H1 (cell line): Measurements from ENCODE around the gene KYNU. TPM values are rescaled to one million over a fixed set of nuclear protein-coding genes. Genes with fewer than 3 reads are reported as not detected.

Source experiments
- CTCF ChIA-PET: fragments of 300-600 bp; sonication (Branson Sonifier 250); formaldehyde crosslinking; loops from one replicate; lab custom pipeline; 2021; ENCODE audit not compliant: partially characterized antibody; lab: Charles Lee
- POLR2A ChIA-PET: fragments of 300-600 bp; sonication (Branson Sonifier 250); formaldehyde crosslinking; loops from one replicate; lab custom pipeline; 2021; ENCODE audit warnings: inconsistent platforms; ENCODE audit not compliant: partially characterized antibody; lab: Charles Lee
- DNase-seq, 2 experiments: peaks; one replicate each; pipeline versions ENCODE4 v3.0.0 to v3.0.0-alpha.2; 2010 to 2022; ENCODE audit warnings: low spot score in 2 of 2, low read depth in 1 of 2, mixed read lengths in 1 of 2
- FAIRE-seq: peaks from 2 replicates; lab custom pipeline; 2011; peaks lifted over from hg19 to GRCh38; lab: Jason Lieb, UNC
- H2AFZ ChIP-seq: 2 replicates; pipeline ENCODE4 v1.8.1; 2012; ENCODE audit warnings: low read length, inconsistent platforms
- H2AK5ac ChIP-seq: 2 replicates; pipeline ENCODE4 v1.6.1; 2013; ENCODE audit warnings: low read depth, low read length
- H2BK120ac ChIP-seq: replicated peaks from 2 replicates; pipeline ENCODE3; 2013; ENCODE audit warnings: low read depth, low read length, inconsistent platforms
- H2BK12ac ChIP-seq: 2 replicates; pipeline ENCODE4 v1.6.1; 2013; ENCODE audit warnings: low read depth, low read length
- H2BK15ac ChIP-seq: 2 replicates; pipeline ENCODE4 v1.6.1; 2013; ENCODE audit warnings: low read length
- H2BK20ac ChIP-seq: 2 replicates; pipeline ENCODE4 v1.6.1; 2013; ENCODE audit warnings: low read length
- H2BK5ac ChIP-seq: 2 replicates; pipeline ENCODE4 v1.6.1; 2013; ENCODE audit warnings: low read depth, low read length
- H3K14ac ChIP-seq: 2 replicates; pipeline ENCODE4 v1.6.1; 2013; ENCODE audit warnings: inconsistent platforms; ENCODE audit not compliant: insufficient read length
- H3K18ac ChIP-seq: 2 replicates; pipeline ENCODE4 v1.6.1; 2013; ENCODE audit warnings: low read length; ENCODE audit errors: extremely low read depth
- H3K23ac ChIP-seq: 2 replicates; pipeline ENCODE4 v1.6.1; 2013; ENCODE audit warnings: inconsistent platforms; ENCODE audit not compliant: insufficient read length
- H3K23me2 ChIP-seq: 2 replicates; pipeline ENCODE4 v1.6.1; 2013; ENCODE audit warnings: low read depth, low read length
- H3K27ac ChIP-seq: 2 replicates; pipeline ENCODE4 v1.6.1; 2011; ENCODE audit warnings: low read depth, low read length, inconsistent platforms
- H3K27me3 ChIP-seq, 4 experiments: replicated peaks in 1 of 4; 1 replicate in 1 of 4; 2 replicates in 3 of 4; pipeline versions ENCODE4 v1.6.1 to v1.8.1; 2011 to 2013; ENCODE audit warnings: low read length in 3 of 4, mild to moderate bottlenecking in 3 of 4, inconsistent platforms in 2 of 4, mixed read lengths in 2 of 4, moderate library complexity in 1 of 4; ENCODE audit not compliant: control insufficient read depth in 3 of 4, insufficient read depth in 3 of 4; ENCODE audit errors: extremely low read depth in 1 of 4
- H3K36me3 ChIP-seq, 4 experiments: 2 replicates each; pipeline versions ENCODE4 v1.6.1 to v1.8.1; 2011 to 2013; ENCODE audit warnings: mild to moderate bottlenecking in 4 of 4, low read length in 3 of 4, moderate library complexity in 2 of 4, control low read depth in 1 of 4, inconsistent platforms in 1 of 4; ENCODE audit not compliant: insufficient read depth in 4 of 4, control insufficient read depth in 2 of 4
- H3K4ac ChIP-seq: replicated peaks from 2 replicates; pipeline ENCODE3; 2013; ENCODE audit warnings: low read length, low read depth, mixed read lengths, inconsistent platforms; ENCODE audit not compliant: insufficient read length
- H3K4me1 ChIP-seq, 4 experiments: replicated peaks in 1 of 4; 1 replicate in 1 of 4; 2 replicates in 3 of 4; pipeline versions ENCODE4 v1.6.1 to v1.8.1; 2011 to 2013; ENCODE audit warnings: low read length in 3 of 4, inconsistent platforms in 2 of 4, mixed read lengths in 1 of 4; ENCODE audit not compliant: insufficient read depth in 4 of 4, control insufficient read depth in 3 of 4
- H3K4me2 ChIP-seq, 2 experiments: 2 replicates each; pipeline versions ENCODE4 v1.6.1 to v1.8.1; 2011 to 2013; ENCODE audit warnings: low read depth in 2 of 2, low read length in 2 of 2, control low read depth in 1 of 2, inconsistent platforms in 1 of 2, mild to moderate bottlenecking in 1 of 2; ENCODE audit not compliant: insufficient read depth in 1 of 2
- H3K4me3 ChIP-seq, 4 experiments: fragments of 200-600, 300-600 bp in 1 of 4; sonication (generic), shearing (Covaris generic), sonication (Bioruptor Twin) in 1 of 4; 2 replicates each; pipeline versions ENCODE4 v1.5.1 to v1.8.1; 2011 to 2016; ENCODE audit warnings: low read length in 4 of 4, low read depth in 3 of 4, control low read depth in 2 of 4, inconsistent platforms in 2 of 4, mild to moderate bottlenecking in 2 of 4, mixed read lengths in 1 of 4, moderate library complexity in 1 of 4; ENCODE audit not compliant: insufficient read depth in 2 of 4; ENCODE audit errors: extremely low read depth in 1 of 4
- H3K56ac ChIP-seq: replicated peaks from 2 replicates; pipeline ENCODE3; 2013; ENCODE audit warnings: low read depth, mild to moderate bottlenecking, mixed read lengths, low read length, inconsistent platforms; ENCODE audit not compliant: insufficient read length
- H3K79me1 ChIP-seq: 2 replicates; pipeline ENCODE4 v1.6.1; 2013; ENCODE audit warnings: low read depth, low read length, control low read depth
- H3K79me2 ChIP-seq, 2 experiments: 2 replicates each; pipeline versions ENCODE4 v1.6.1 to v1.8.1; 2012 to 2013; ENCODE audit warnings: low read length in 2 of 2, mild to moderate bottlenecking in 2 of 2, inconsistent platforms in 1 of 2; ENCODE audit not compliant: insufficient read depth in 2 of 2, control insufficient read depth in 1 of 2
- H3K9ac ChIP-seq, 4 experiments: replicated peaks in 1 of 4; 1 replicate in 1 of 4; 2 replicates in 3 of 4; pipeline versions ENCODE4 v1.6.1 to v1.8.1; 2011 to 2013; ENCODE audit warnings: low read depth in 3 of 4, low read length in 3 of 4, control low read depth in 2 of 4, mild to moderate bottlenecking in 2 of 4, moderate library complexity in 2 of 4, inconsistent platforms in 1 of 4; ENCODE audit errors: extremely low read depth in 1 of 4
- H3K9me3 ChIP-seq, 2 experiments: 2 replicates each; pipeline versions ENCODE4 v1.6.1 to v1.8.1; 2012 to 2013; ENCODE audit warnings: mild to moderate bottlenecking in 2 of 2, moderate library complexity in 2 of 2, control low read depth in 1 of 2, inconsistent platforms in 1 of 2, low read depth in 1 of 2, low read length in 1 of 2, mixed read lengths in 1 of 2; ENCODE audit not compliant: insufficient read depth in 2 of 2
- H4K20me1 ChIP-seq, 2 experiments: replicated peaks in 1 of 2; 2 replicates each; pipeline versions ENCODE3 to v1.8.1; 2011 to 2013; ENCODE audit warnings: inconsistent platforms in 2 of 2, low read length in 2 of 2, mild to moderate bottlenecking in 1 of 2; ENCODE audit not compliant: insufficient read depth in 2 of 2, control insufficient read depth in 1 of 2
- H4K5ac ChIP-seq: 2 replicates; pipeline ENCODE4 v1.6.1; 2013; ENCODE audit warnings: low read length, low read depth, mixed read lengths, inconsistent platforms; ENCODE audit not compliant: insufficient read length
- H4K8ac ChIP-seq: 2 replicates; pipeline ENCODE4 v1.8.0; 2013; ENCODE audit warnings: mild to moderate bottlenecking, moderate library complexity, low read length, inconsistent platforms; ENCODE audit not compliant: insufficient read depth; ENCODE audit errors: extremely low read depth
- H4K91ac ChIP-seq: replicated peaks from 2 replicates; pipeline ENCODE3; 2013; ENCODE audit warnings: low read length, mixed read lengths, inconsistent platforms; ENCODE audit not compliant: insufficient read length
- ATF3 ChIP-seq: IDR thresholded peaks from 2 replicates; pipeline ENCODE4 v1.6.1; 2011; ENCODE audit warnings: low read depth, mild to moderate bottlenecking, low read length; ENCODE audit not compliant: insufficient read depth
- BRCA1 ChIP-seq: IDR thresholded peaks from 2 replicates; pipeline ENCODE4 v1.6.1; 2012; ENCODE audit warnings: low read depth, low read length, improper control_type of control experiment
- CEBPB ChIP-seq: IDR thresholded peaks from 2 replicates; pipeline ENCODE4 v1.6.1; 2012; ENCODE audit warnings: low read depth, low read length
- CHD2 ChIP-seq: IDR thresholded peaks from 2 replicates; pipeline ENCODE4 v1.6.1; 2012; ENCODE audit warnings: low read length, improper control_type of control experiment
- FOSL1 ChIP-seq: IDR thresholded peaks from 2 replicates; pipeline ENCODE4 v1.6.1; 2011; ENCODE audit warnings: mild to moderate bottlenecking, low read depth, low read length, moderate library complexity; ENCODE audit not compliant: insufficient read depth
- HDAC2 ChIP-seq, 2 experiments: fragments of 300-600 bp in 1 of 2; sonication (generic) in 1 of 2; IDR thresholded peaks; 2 replicates each; pipeline ENCODE4 v1.6.1; 2011 to 2012; ENCODE audit warnings: low read depth in 2 of 2, low read length in 2 of 2, mild to moderate bottlenecking in 2 of 2, moderate library complexity in 2 of 2, borderline replicate concordance in 1 of 2, inconsistent platforms in 1 of 2
- KDM4A ChIP-seq: IDR thresholded peaks from one replicate; pipeline ENCODE4 v1.7.1; 2012; ENCODE audit warnings: low read depth, mild to moderate bottlenecking, moderate library complexity, low read length, inconsistent platforms; ENCODE audit not compliant: severe bottlenecking
- KDM5A ChIP-seq: fragments of 200-600 bp; IDR thresholded peaks from 2 replicates; pipeline ENCODE4 v1.7.1; 2012; ENCODE audit warnings: mild to moderate bottlenecking, low read length, inconsistent platforms, mixed read lengths
- MAX ChIP-seq: IDR thresholded peaks from 2 replicates; pipeline ENCODE4 v1.6.1; 2012; ENCODE audit warnings: inconsistent platforms
- NRF1 ChIP-seq: IDR thresholded peaks from 2 replicates; pipeline ENCODE4 v1.6.1; 2011; ENCODE audit warnings: mild to moderate bottlenecking, low read depth, low read length, improper control_type of control experiment
- PHF8 ChIP-seq: fragments of 200-600 bp; sonication (generic); conservative IDR thresholded peaks from 2 replicates; pipeline ENCODE4 v1.7.1; 2012; ENCODE audit warnings: low read depth, mild to moderate bottlenecking, inconsistent platforms, low read length, moderate library complexity
- POLR2A ChIP-seq, 2 experiments: IDR thresholded peaks; 1 replicate in 1 of 2; 2 replicates in 1 of 2; pipeline ENCODE4 v1.6.1; 2011; ENCODE audit warnings: low read depth in 2 of 2, low read length in 2 of 2, mild to moderate bottlenecking in 2 of 2; ENCODE audit errors: control extremely low read depth in 1 of 2
- RBBP5 ChIP-seq: IDR thresholded peaks from 2 replicates; pipeline ENCODE4 v1.7.1; 2012; ENCODE audit warnings: low read depth, mild to moderate bottlenecking, inconsistent platforms, low read length, moderate library complexity, borderline replicate concordance
- TAF7 ChIP-seq: optimal IDR thresholded peaks from 2 replicates; pipeline ENCODE3; 2011; ENCODE audit warnings: low read depth, mild to moderate bottlenecking, inconsistent platforms, low read length, moderate library complexity, borderline replicate concordance
- WGBS, 2 experiments: shearing (Covaris generic) in 1 of 2; methylation state at CpG; one replicate each; pipeline versions ENCODE4 v1.1.6 to v1.1.7; 2013 to 2015; ENCODE audit warnings: low lambda C conversion rate in 2 of 2, mixed read lengths in 2 of 2, inconsistent platforms in 1 of 2, low coverage in 1 of 2, missing lambda C conversion rate in 1 of 2; ENCODE audit not compliant: insufficient replicate concordance in 2 of 2, insufficient coverage in 1 of 2, insufficient read length in 1 of 2; ENCODE audit errors: extremely low coverage in 1 of 2, missing lambda C conversion rate in 1 of 2; 5-methylcytosine and 5-hydroxymethylcytosine counted together
- polyA plus RNA-seq, 7 experiments: library from polyadenylated mRNA; depleted of rRNA in 3 of 7; stranded (reverse) in 5 of 7; unstranded in 2 of 7; fragments of >200 nt in 5 of 7; fragments of 200-250 nt in 2 of 7; gene quantifications; 1 replicate in 5 of 7; 2 replicates in 1 of 7; 4 replicates in 1 of 7; pipeline versions ENCODE4 v1.2.1 to v1.2.3, GENCODE V29; 2011 to 2013; ENCODE audit warnings: missing spikeins in 2 of 7, mixed read lengths in 2 of 7
- total RNA-seq: library from RNA; stranded (reverse); fragmentation: NEBNext Ultra II Directional; extraction: Animal tissue kit (Norgen Biotek cat#: 25700); gene quantifications from 2 replicates; pipeline ENCODE4 v1.2.1, GENCODE V29; 2021

The KYNU gene
- total and polyA plus RNA-seq, 2 of the 8 experiments (the other 6 are each of a cell fraction or from before 2014, with no cell fraction given): 0.09 to 0.13 TPM

GRCh38 chr2:142937347-142937746, 59.9 kb downstream of the KYNU start:
- Histone ChIP-seq H2AFZ (no peak overlapping the region), H3K4me3 (no peak overlapping the region), H2BK12ac (no peak overlapping the region), H3K27me3 (no peaks in the 10 kb centered on the region), H2BK20ac (no peak overlapping the region), H3K36me3 (no peaks in the 10 kb centered on the region), H3K4me2 (no peak overlapping the region), H4K91ac (no peak overlapping the region), H3K4me1 (no peaks in the 10 kb centered on the region), H2BK5ac (no peak overlapping the region), H3K23ac (no peak overlapping the region), H2BK120ac (no peak overlapping the region), H2BK15ac (no peak overlapping the region), H4K8ac (no peak overlapping the region), H4K20me1 (no peaks in the 10 kb centered on the region), H2AK5ac (no peak overlapping the region), H3K4ac (no peak overlapping the region), H3K79me2 (no peaks in the 10 kb centered on the region), H3K79me1 (no peaks in the 10 kb centered on the region), H3K27ac (no peak overlapping the region), H3K9me3 (no peaks in the 10 kb centered on the region), H3K56ac (no peak overlapping the region), H3K14ac (no peak overlapping the region), H3K18ac (no peak overlapping the region), H3K23me2 (no peaks in the 10 kb centered on the region), H4K5ac (no peak overlapping the region), H3K9ac (no peak overlapping the region)
- DNase-seq: no peak
- POLR2A ChIA-PET: no interaction called here
- no peak for FAIRE-seq
- TF ChIP-seq CEBPB (no peak), NRF1 (no peak), KDM4A (no peak), MAX (no peak), BRCA1 (no peak), HDAC2 (IDR thresholded peaks at IDR 0.05; ENCODE audit: borderline replicate concordance in 1 of 2, low read depth in 2 of 2, low read length in 2 of 2) (no peak), POLR2A (IDR thresholded peaks at IDR 0.05; ENCODE audit: control extremely low read depth in 1 of 2, low read depth in 2 of 2, low read length in 2 of 2) (no peak), RBBP5 (no peak), KDM5A (no peak), CHD2 (no peak), ATF3 (no peak), TAF7 (no peak), FOSL1 (no peak), PHF8 (no peak)
- CTCF ChIA-PET: no interaction called here
- WGBS, 2 experiments: 85% methylated on average over 3 of the region's 3 CpGs; no CpG with 5 or more reads in 1 of the 2 experiments
